Lung microvascular endothelial cell (primary cell): ENCODE measurements around the gene ULK4. TPM values are rescaled to one million over a fixed set of nuclear protein-coding genes. Genes with fewer than 3 reads are reported as not detected.

Source experiments
- DNase-seq, 2 donors: peaks; one replicate each; pipeline versions ENCODE4 v3.0.0 to v3.0.0-alpha.2; 2010; ENCODE audit warnings: low read depth in 2 of 2
- total RNA-seq: library from RNA; depleted of rRNA; stranded (reverse); fragments of >200 nt; gene quantifications from 2 replicates; pipeline ENCODE4 v1.2.1, GENCODE V29; 2014

ULK4 gene
- total RNA-seq, 1 donor from 2014 or later: 6.3 TPM

- DNase-seq: no peak
Measured at GRCh38 chr3:41364736-41365135, 597.2 kb downstream of the ULK4 start.

- DNase-seq: no peak
Measured at GRCh38 chr3:41363830-41364523, 597.9 kb downstream of the ULK4 start.

GRCh38 chr3:41362638-41363559 is 599.0 kb downstream of the ULK4 start:
- no peak for DNase-seq

GRCh38 chr3:41357271-41357670 is 604.6 kb downstream of the ULK4 start:
- no peak for DNase-seq

GRCh38 chr3:41356775-41357174 is 605.1 kb downstream of the ULK4 start:
- no peak for DNase-seq

GRCh38 chr3:41352510-41352909 is 609.4 kb downstream of the ULK4 start:
- no peak for DNase-seq

GRCh38 chr3:41350441-41350840 is 611.5 kb downstream of the ULK4 start:
- no peak for DNase-seq

- DNase-seq: no peak
Measured at GRCh38 chr3:41348401-41348800, 613.5 kb downstream of the ULK4 start.

GRCh38 chr3:41346698-41347270 is 615.1 kb downstream of the ULK4 start:
- no peak for DNase-seq

- no peak for DNase-seq
Measured at GRCh38 chr3:41345788-41346187, 616.1 kb downstream of the ULK4 start.

GRCh38 chr3:41339758-41340157 is 622.1 kb downstream of the ULK4 start:
- no peak for DNase-seq

- DNase-seq: no peak
Measured at GRCh38 chr3:41338276-41338675, 623.6 kb downstream of the ULK4 start.

- DNase-seq: no peak
Measured at GRCh38 chr3:41334426-41334825, 627.5 kb downstream of the ULK4 start.

GRCh38 chr3:41331041-41331440 is 630.9 kb downstream of the ULK4 start:
- no peak for DNase-seq

GRCh38 chr3:41330465-41330864 is 631.4 kb downstream of the ULK4 start:
- DNase-seq: no peak

- DNase-seq: no peak
Measured at GRCh38 chr3:41329881-41330280, 632.0 kb downstream of the ULK4 start.

GRCh38 chr3:41328926-41329325 is 633.0 kb downstream of the ULK4 start:
- DNase-seq: no peak

GRCh38 chr3:41327718-41328117 is 634.2 kb downstream of the ULK4 start:
- no peak for DNase-seq

GRCh38 chr3:41324156-41324475 is 637.8 kb downstream of the ULK4 start:
- no peak for DNase-seq

- no peak for DNase-seq
Measured at GRCh38 chr3:41323467-41324155, 638.3 kb downstream of the ULK4 start.

GRCh38 chr3:41321642-41321980 is 640.3 kb downstream of the ULK4 start:
- no peak for DNase-seq
